CD14-positive monocyte (primary cell): ENCODE results near the gene LATS2. TPM values are rescaled to one million over a fixed set of nuclear protein-coding genes. Genes with fewer than 3 reads are reported as not detected.

Source experiments
- DNase-seq, 3 donors: peaks; one replicate each; pipeline ENCODE4 v3.0.0-alpha.2; 2011 to 2022
- H2AFZ ChIP-seq: 2 replicates; pipeline ENCODE4 v1.6.0; 2012; ENCODE audit warnings: mild to moderate bottlenecking, low read depth, low read length, inconsistent platforms; ENCODE audit not compliant: insufficient read depth, poor library complexity, severe bottlenecking
- H3K27ac ChIP-seq, 2 donors: 1 replicate in 1 of 2; 2 replicates in 1 of 2; pipeline ENCODE4 v1.5.1; 2012 to 2013; ENCODE audit warnings: low read length in 2 of 2, control low read depth in 1 of 2, inconsistent platforms in 1 of 2, low read depth in 1 of 2, mild to moderate bottlenecking in 1 of 2
- H3K27me3 ChIP-seq, 2 donors: one replicate each; pipeline versions ENCODE4 v1.6.0 to v1.6.1; 2011 to 2013; ENCODE audit warnings: low read length in 2 of 2; ENCODE audit not compliant: control insufficient read depth in 2 of 2, insufficient read depth in 2 of 2
- H3K36me3 ChIP-seq, 2 donors: replicated peaks in 1 of 2; 1 replicate in 1 of 2; 2 replicates in 1 of 2; pipeline versions ENCODE4 v1.5.1 to v1.6.1; 2012 to 2013; ENCODE audit warnings: low read length in 2 of 2, control low read depth in 1 of 2, inconsistent platforms in 1 of 2, mild to moderate bottlenecking in 1 of 2; ENCODE audit not compliant: insufficient read depth in 2 of 2, control insufficient read depth in 1 of 2
- H3K4me1 ChIP-seq, 2 donors: 1 replicate in 1 of 2; 2 replicates in 1 of 2; pipeline versions ENCODE4 v1.5.1 to v1.6.1; 2012 to 2013; ENCODE audit warnings: low read length in 2 of 2, control low read depth in 1 of 2, inconsistent platforms in 1 of 2, mild to moderate bottlenecking in 1 of 2, moderate library complexity in 1 of 2; ENCODE audit not compliant: insufficient read depth in 2 of 2, control insufficient read depth in 1 of 2
- H3K4me2 ChIP-seq: replicated peaks from 2 replicates; pipeline ENCODE3; 2012; ENCODE audit warnings: low read length, moderate library complexity, mild to moderate bottlenecking; ENCODE audit not compliant: poor library complexity, severe bottlenecking; ENCODE audit errors: extremely low read depth
- H3K4me3 ChIP-seq, 3 experiments: fragments of 200-600 bp in 1 of 3; sonication (generic) in 1 of 3; replicated peaks in 1 of 3; 1 replicate in 2 of 3; 2 replicates in 1 of 3; pipeline ENCODE4 v1.5.1; 2011 to 2013; ENCODE audit warnings: low read length in 3 of 3, mild to moderate bottlenecking in 3 of 3, control low read depth in 2 of 3, low read depth in 2 of 3, inconsistent platforms in 1 of 3, moderate library complexity in 1 of 3
- H3K79me2 ChIP-seq: 2 replicates; pipeline ENCODE4 v1.6.0; 2012; ENCODE audit warnings: mild to moderate bottlenecking, control low read depth, inconsistent platforms, low read length, moderate library complexity; ENCODE audit not compliant: insufficient read depth
- H3K9ac ChIP-seq: 2 replicates; pipeline ENCODE4 v1.6.0; 2017; ENCODE audit warnings: low read length, mild to moderate bottlenecking; ENCODE audit not compliant: insufficient read depth, poor library complexity, severe bottlenecking
- H3K9me3 ChIP-seq, 2 donors: replicated peaks in 1 of 2; 1 replicate in 1 of 2; 2 replicates in 1 of 2; pipeline versions ENCODE4 v1.5.1 to v1.6.1; 2012 to 2013; ENCODE audit warnings: low read length in 2 of 2, control low read depth in 1 of 2; ENCODE audit not compliant: control insufficient read depth in 1 of 2, insufficient read depth in 1 of 2
- H4K20me1 ChIP-seq: 2 replicates; pipeline ENCODE4 v1.6.0; 2012; ENCODE audit warnings: mild to moderate bottlenecking, low read length, control low read depth, moderate library complexity; ENCODE audit not compliant: insufficient read depth
- H3K27ac Mint-ChIP-seq, 7 donors: one replicate each; pipeline ENCODE4 v1.8.0; 2020; ENCODE audit warnings: mild to moderate bottlenecking in 7 of 7, mixed read lengths in 7 of 7, moderate library complexity in 6 of 7, inconsistent platforms in 2 of 7
- H3K27me3 Mint-ChIP-seq, 3 donors: one replicate each; pipeline ENCODE4 v1.8.0; 2021 to 2022; ENCODE audit warnings: low read depth in 3 of 3, mild to moderate bottlenecking in 3 of 3, mixed read lengths in 3 of 3, moderate library complexity in 3 of 3, inconsistent platforms in 1 of 3
- H3K36me3 Mint-ChIP-seq, 2 donors: one replicate each; pipeline ENCODE4 v1.8.0; 2020; ENCODE audit warnings: mixed read lengths in 2 of 2, inconsistent platforms in 1 of 2, mild to moderate bottlenecking in 1 of 2
- H3K4me1 Mint-ChIP-seq: one replicate; pipeline ENCODE4 v1.8.0; 2020; ENCODE audit warnings: mild to moderate bottlenecking, mixed read lengths
- H3K4me3 Mint-ChIP-seq, 2 donors: one replicate each; pipeline ENCODE4 v1.8.0; 2020; ENCODE audit warnings: mild to moderate bottlenecking in 2 of 2, mixed read lengths in 2 of 2, moderate library complexity in 1 of 2
- H3K9me3 Mint-ChIP-seq, 7 donors: one replicate each; pipeline ENCODE4 v1.8.0; 2020 to 2022; ENCODE audit warnings: mixed read lengths in 7 of 7, mild to moderate bottlenecking in 6 of 7, moderate library complexity in 6 of 7, inconsistent platforms in 2 of 7
- CTCF ChIP-seq: fragments of 200-600 bp; IDR thresholded peaks from one replicate; pipeline ENCODE4 v1.8.0; 2022; ENCODE audit warnings: antibody characterized with exemption, mild to moderate bottlenecking
- WGBS: methylation state at CpG from one replicate; pipeline ENCODE4 v1.1.5; 2013; ENCODE audit warnings: missing lambda C conversion rate; ENCODE audit not compliant: insufficient coverage; 5-methylcytosine and 5-hydroxymethylcytosine counted together
- intact Hi-C, 2 donors: fragments of 100-400 bp; cut with micrococcal nuclease; formaldehyde crosslinking; loops; one replicate each; pipeline versions ENCODE4 v1.15.0 to v1.15.1; 2023
- polyA plus RNA-seq, 3 donors: library from polyadenylated mRNA; depleted of rRNA in 1 of 3; unstranded in 2 of 3; stranded (reverse) in 1 of 3; fragments of 300-500 nt in 2 of 3; fragments of >200 nt in 1 of 3; fragmentation: Illumina TruSeq in 2 of 3; gene quantifications; 1 replicate in 2 of 3; 2 replicates in 1 of 3; pipeline ENCODE4 v1.2.3, GENCODE V29; 2012 to 2021

The LATS2 gene
- polyA plus RNA-seq, 3 donors, result 0.96 to 11.2 (median 1.0) TPM

GRCh38 chr13:21037656-21038055 is 23.7 kb downstream of the LATS2 start:
- Mint-ChIP-seq H3K4me3 (no peak overlapping the region), H3K4me1 (peaks cover 78% of the 10 kb centered on the region), H3K9me3 (peaks cover 0 to 1% (median 0%) of the 10 kb centered on the region in 7 donors), H3K36me3 (peaks cover 4 to 25% of the 10 kb centered on the region in 2 donors), H3K27ac (peak overlapping the region in 4 of 7 donors; percentile 30 to 83 (median 60)), H3K27me3 (peaks cover 0 to 5% (median 3%) of the 10 kb centered on the region in 3 donors)
- intact Hi-C loops, result no loop called here
- Histone ChIP-seq H3K4me3 (no peak overlapping the region), H2AFZ (no peak overlapping the region), H3K4me2 (no peak overlapping the region), H3K4me1 (peaks cover 47 to 76% of the 10 kb centered on the region in 2 donors), H3K9ac (no peak overlapping the region), H3K79me2 (peaks cover 92% of the 10 kb centered on the region), H4K20me1 (peaks cover 100% of the 10 kb centered on the region), H3K36me3 (no peaks in the 10 kb centered on the region), H3K9me3 (no peaks in the 10 kb centered on the region), H3K27me3 (no peaks in the 10 kb centered on the region), H3K27ac (peak overlapping the region in 1 of 2 donors; percentile 41)
- 95% methylated on average over 4 of the region's 8 CpGs for WGBS
- no peak for TF ChIP-seq CTCF
- no peak for DNase-seq

GRCh38 chr13:21035498-21035897 is 25.9 kb downstream of the LATS2 start:
- peaks cover 38 to 77% of the 10 kb centered on the region in 2 donors for H3K4me1 ChIP-seq
- H3K27me3 Mint-ChIP-seq, result peaks cover 0 to 5% (median 3%) of the 10 kb centered on the region in 3 donors
- TF ChIP-seq CTCF, result no peak

More at GRCh38 chr13:21035498-21035897, 25.9 kb downstream of the LATS2 start:
- Histone ChIP-seq H3K9me3 (no peaks in the 10 kb centered on the region), H3K4me2 (no peak overlapping the region), H3K27ac (no peak overlapping the region), H3K4me3 (no peak overlapping the region), H3K36me3 (no peaks in the 10 kb centered on the region), H3K9ac (no peak overlapping the region), H4K20me1 (peaks cover 97% of the 10 kb centered on the region), H2AFZ (no peak overlapping the region), H3K27me3 (no peaks in the 10 kb centered on the region), H3K79me2 (peaks cover 91% of the 10 kb centered on the region)
- peaks cover 78% of the 10 kb centered on the region for H3K4me1 Mint-ChIP-seq
- intact Hi-C loops, result no loop called here
- H3K36me3 Mint-ChIP-seq, result peaks cover 4 to 19% of the 10 kb centered on the region in 2 donors
- peak overlapping the region in 5 of 7 donors; percentile 2 to 39 (median 17) for H3K27ac Mint-ChIP-seq
- no peak for DNase-seq
- WGBS, result 48% methylated on average over 5 of the region's 5 CpGs
- H3K9me3 Mint-ChIP-seq, result peaks cover 0 to 1% (median 0%) of the 10 kb centered on the region in 7 donors
- no peak overlapping the region for H3K4me3 Mint-ChIP-seq
